DND-41 (cell line): ENCODE results near the gene RPS26.
A peak's percentile ranks its signal among the peaks of the same experiment; 100 is the strongest.
"Not testable (repeated sequence)": the region's sequence is repeated elsewhere in the genome, so short reads cannot be mapped to it uniquely, and the experiment has no call there.

Source experiments
- ATAC-seq: fragments of 200-7000 bp; cut with Tn5 transposase; 3 replicates; pipeline ENCODE4 v1.9.1; 2021; ENCODE audit warnings: low read depth; ENCODE audit not compliant: insufficient read depth
- DNase-seq: peaks from one replicate; pipeline ENCODE4 v3.0.0-alpha.2; 2020
- H2AFZ ChIP-seq: 2 replicates; pipeline ENCODE4 v1.6.0; 2012; ENCODE audit warnings: low read depth, low read length
- H3K27ac ChIP-seq: 2 replicates; pipeline ENCODE4 v1.5.1; 2012; ENCODE audit warnings: low read length, inconsistent platforms
- H3K27me3 ChIP-seq: fragments of 200-600 bp; sonication (generic); 2 replicates; pipeline ENCODE4 v1.6.0; 2012; ENCODE audit warnings: low read length, mild to moderate bottlenecking, inconsistent platforms; ENCODE audit not compliant: insufficient read depth, poor library complexity
- H3K36me3 ChIP-seq: 2 replicates; pipeline ENCODE4 v1.5.1; 2012; ENCODE audit warnings: low read length, inconsistent platforms; ENCODE audit not compliant: insufficient read depth
- H3K4me1 ChIP-seq: 2 replicates; pipeline ENCODE4 v1.5.1; 2012; ENCODE audit warnings: mild to moderate bottlenecking, low read length; ENCODE audit not compliant: insufficient read depth
- H3K4me2 ChIP-seq: 2 replicates; pipeline ENCODE4 v1.6.0; 2012; ENCODE audit warnings: mild to moderate bottlenecking, moderate library complexity, low read length, inconsistent platforms; ENCODE audit not compliant: insufficient read depth
- H3K4me3 ChIP-seq, 2 experiments: fragments of 200-600 bp in 1 of 2; shearing (Covaris generic) in 1 of 2; 2 replicates each; pipeline ENCODE4 v1.5.1; 2012 to 2016; ENCODE audit warnings: inconsistent platforms in 2 of 2, low read length in 2 of 2, mild to moderate bottlenecking in 2 of 2, low read depth in 1 of 2, moderate library complexity in 1 of 2
- H3K79me2 ChIP-seq: 2 replicates; pipeline ENCODE4 v1.6.0; 2012; ENCODE audit warnings: low read length, inconsistent platforms; ENCODE audit not compliant: insufficient read depth
- H3K9ac ChIP-seq: 2 replicates; pipeline ENCODE4 v1.6.0; 2012; ENCODE audit warnings: low read depth, mild to moderate bottlenecking, inconsistent platforms, low read length, moderate library complexity
- H3K9me3 ChIP-seq: 2 replicates; pipeline ENCODE4 v1.5.1; 2012; ENCODE audit warnings: low read length, moderate library complexity, mild to moderate bottlenecking, inconsistent platforms; ENCODE audit not compliant: insufficient read depth, severe bottlenecking
- H4K20me1 ChIP-seq: 2 replicates; pipeline ENCODE4 v1.6.0; 2012; ENCODE audit warnings: low read length; ENCODE audit not compliant: insufficient read depth
- CTCF ChIP-seq: IDR thresholded peaks from 2 replicates; pipeline ENCODE4 v1.5.1; 2012; ENCODE audit warnings: borderline replicate concordance, low read length, moderate library complexity, mild to moderate bottlenecking; ENCODE audit not compliant: poor library complexity, severe bottlenecking; ENCODE audit errors: extremely low read depth
- EZH2 ChIP-seq: IDR thresholded peaks from 3 replicates; pipeline ENCODE4 v1.6.1; 2012; ENCODE audit warnings: borderline replicate concordance, low read depth, mild to moderate bottlenecking, moderate library complexity, low read length, inconsistent platforms; ENCODE audit not compliant: severe bottlenecking

RPS26 gene

GRCh38 chr12:56040963-56041551 lies 661 bp upstream of the RPS26 start:
- Histone ChIP-seq H2AFZ (peak overlapping the region; percentile 76), H3K27ac (peak overlapping the region; percentile 100), H3K36me3 (peaks cover 34% of the 10 kb centered on the region), H3K4me2 (peak overlapping the region; percentile 93), H3K9ac (peak overlapping the region; percentile 74), H3K79me2 (peaks cover 31% of the 10 kb centered on the region), H3K9me3 (no peaks in the 10 kb centered on the region), H3K27me3 (no peaks in the 10 kb centered on the region), H3K4me3 (peak overlapping the region; percentile 38 to 76; a peak in 3 of 4 replicates), H4K20me1 (peaks cover 16% of the 10 kb centered on the region), H3K4me1 (peaks cover 28% of the 10 kb centered on the region)
- TF ChIP-seq CTCF = no peak
- DNase-seq (no peak), ATAC-seq (peak; percentile 1; the same call in 2 of the 3 replicates)

GRCh38 chr12:56042430-56042813 lies 704 bp downstream of the RPS26 start:
- Histone ChIP-seq H3K4me1 (peaks cover 28% of the 10 kb centered on the region), H3K4me2 (peak overlapping the region; percentile 93), H3K9ac (peak overlapping the region; percentile 74), H4K20me1 (peaks cover 16% of the 10 kb centered on the region), H3K27ac (peak overlapping the region; percentile 100), H3K36me3 (peaks cover 34% of the 10 kb centered on the region), H2AFZ (peak overlapping the region; percentile 99), H3K79me2 (peaks cover 31% of the 10 kb centered on the region), H3K4me3 (peak overlapping the region; percentile 76 to 81)
- ATAC-seq, H3K27me3 ChIP-seq, DNase-seq, H3K9me3 ChIP-seq: not testable (repeated sequence)

GRCh38 chr12:56042843-56043242 lies 1.1 kb downstream of the RPS26 start:
- Histone ChIP-seq H3K79me2 (peaks cover 31% of the 10 kb centered on the region), H3K4me2 (peak overlapping the region; percentile 93), H3K4me1 (peaks cover 28% of the 10 kb centered on the region), H2AFZ (no peak overlapping the region), H3K9ac (peak overlapping the region; percentile 74), H3K9me3 (no peaks in the 10 kb centered on the region), H4K20me1 (peaks cover 16% of the 10 kb centered on the region), H3K27ac (peak overlapping the region; percentile 100), H3K27me3 (no peaks in the 10 kb centered on the region), H3K36me3 (peaks cover 34% of the 10 kb centered on the region), H3K4me3 (peak overlapping the region; percentile 76 to 81)
- ATAC-seq (no peak), DNase-seq (no peak)
- TF ChIP-seq EZH2 (no peak), CTCF (no peak)

- H3K4me2 ChIP-seq = no peak overlapping the region
- H4K20me1 ChIP-seq = peaks cover 16% of the 10 kb centered on the region
- H3K27me3 ChIP-seq = no peaks in the 10 kb centered on the region
- H3K27ac ChIP-seq = peak overlapping the region; percentile 54
- peaks cover 17% of the 10 kb centered on the region for H3K4me1 ChIP-seq
- H3K79me2 ChIP-seq = peaks cover 24% of the 10 kb centered on the region
- H3K9ac ChIP-seq = peak overlapping the region; percentile 18; the same call in 1 of the 2 replicates
- no peak overlapping the region for H2AFZ ChIP-seq
- no peaks in the 10 kb centered on the region for H3K9me3 ChIP-seq
- no peak for DNase-seq
- TF ChIP-seq EZH2 (no peak), CTCF (no peak)
- no peak overlapping the region for H3K4me3 ChIP-seq
- no peak for ATAC-seq
- H3K36me3 ChIP-seq = peaks cover 34% of the 10 kb centered on the region
Measured at GRCh38 chr12:56046027-56046780, 4.5 kb downstream of the RPS26 start.
